Retinal pigment epithelial cell (primary cell): ENCODE results near the gene ARL8B.
"Not testable (repeated sequence)": the region's sequence is repeated elsewhere in the genome, so short reads cannot be mapped to it uniquely, and the experiment has no call there.

ENCODE experiments used
- DNase-seq: peaks from one replicate; pipeline ENCODE4 v3.0.0-alpha.2; 2010; ENCODE audit warnings: low read depth
- H3K4me3 ChIP-seq: 2 replicates; pipeline ENCODE4 v1.5.1; 2011; ENCODE audit warnings: mild to moderate bottlenecking, low read length, control low read depth, moderate library complexity
- TF ChIP-seq, protein P1 (sequence below): conservative IDR thresholded peaks from 2 replicates; pipeline ENCODE4 v1.5.1; 2011; ENCODE audit warnings: low read depth, low read length, control low read depth, inconsistent platforms

The ARL8B gene

DNA sequence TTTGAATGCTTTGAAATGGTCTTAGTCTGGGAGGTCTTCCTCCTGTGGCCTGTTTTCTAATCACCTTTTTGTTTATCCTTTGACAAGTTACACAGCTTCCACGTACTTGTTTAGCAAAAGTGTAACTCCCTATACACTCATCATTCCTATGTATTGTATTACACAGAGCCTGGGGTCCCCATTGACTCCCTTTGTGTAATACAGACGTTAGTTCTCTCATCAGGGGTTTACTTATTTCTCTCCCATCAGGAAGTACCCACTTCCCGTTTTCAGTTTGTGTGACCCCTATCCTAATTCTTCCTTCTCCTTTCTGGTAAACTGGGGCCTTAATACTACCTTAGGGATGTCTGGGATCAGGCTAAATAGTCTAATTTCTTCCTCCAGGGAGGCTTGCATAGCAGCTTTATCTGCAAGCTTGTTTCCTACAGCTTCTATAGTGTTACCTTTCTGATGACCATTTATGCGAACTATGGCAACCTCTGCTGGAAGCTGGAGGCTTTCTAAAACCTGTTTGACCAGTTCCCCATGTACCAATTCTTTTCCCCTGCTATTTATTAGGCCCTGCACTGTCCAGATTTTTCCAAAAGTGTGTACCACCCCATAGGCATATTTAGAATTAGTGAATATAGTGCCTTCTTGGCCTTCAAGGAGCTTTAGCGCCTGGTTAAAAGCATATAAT lies 22.4 kb downstream of the ARL8B start:
- no peak overlapping the region for H3K4me3 ChIP-seq
- no peak for DNase-seq
- TF ChIP-seq, protein P1, sequence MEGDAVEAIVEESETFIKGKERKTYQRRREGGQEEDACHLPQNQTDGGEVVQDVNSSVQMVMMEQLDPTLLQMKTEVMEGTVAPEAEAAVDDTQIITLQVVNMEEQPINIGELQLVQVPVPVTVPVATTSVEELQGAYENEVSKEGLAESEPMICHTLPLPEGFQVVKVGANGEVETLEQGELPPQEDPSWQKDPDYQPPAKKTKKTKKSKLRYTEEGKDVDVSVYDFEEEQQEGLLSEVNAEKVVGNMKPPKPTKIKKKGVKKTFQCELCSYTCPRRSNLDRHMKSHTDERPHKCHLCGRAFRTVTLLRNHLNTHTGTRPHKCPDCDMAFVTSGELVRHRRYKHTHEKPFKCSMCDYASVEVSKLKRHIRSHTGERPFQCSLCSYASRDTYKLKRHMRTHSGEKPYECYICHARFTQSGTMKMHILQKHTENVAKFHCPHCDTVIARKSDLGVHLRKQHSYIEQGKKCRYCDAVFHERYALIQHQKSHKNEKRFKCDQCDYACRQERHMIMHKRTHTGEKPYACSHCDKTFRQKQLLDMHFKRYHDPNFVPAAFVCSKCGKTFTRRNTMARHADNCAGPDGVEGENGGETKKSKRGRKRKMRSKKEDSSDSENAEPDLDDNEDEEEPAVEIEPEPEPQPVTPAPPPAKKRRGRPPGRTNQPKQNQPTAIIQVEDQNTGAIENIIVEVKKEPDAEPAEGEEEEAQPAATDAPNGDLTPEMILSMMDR: no peak

DNA sequence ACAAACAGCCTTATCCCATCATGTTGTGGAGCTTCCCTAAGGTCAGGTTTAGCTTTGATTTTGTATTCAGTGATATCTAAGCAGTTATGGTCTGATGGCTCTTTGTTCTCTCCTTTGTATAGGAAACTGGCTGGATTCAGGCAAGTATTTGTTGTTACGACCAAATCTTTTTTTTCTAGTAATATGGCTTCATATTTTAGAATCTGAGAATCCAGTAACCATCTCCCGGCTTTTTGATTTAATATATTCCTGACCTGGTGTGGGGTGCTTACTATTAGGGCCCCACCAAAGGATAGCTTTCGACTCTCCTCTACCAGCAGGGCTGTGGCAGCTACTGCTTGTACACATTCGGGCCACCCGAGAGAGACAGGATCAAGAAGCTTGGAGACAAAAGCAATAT lies 23.0 kb downstream of the ARL8B start:
- TF ChIP-seq, protein P1: no peak
- no peak for DNase-seq
- no peak overlapping the region for H3K4me3 ChIP-seq

DNA sequence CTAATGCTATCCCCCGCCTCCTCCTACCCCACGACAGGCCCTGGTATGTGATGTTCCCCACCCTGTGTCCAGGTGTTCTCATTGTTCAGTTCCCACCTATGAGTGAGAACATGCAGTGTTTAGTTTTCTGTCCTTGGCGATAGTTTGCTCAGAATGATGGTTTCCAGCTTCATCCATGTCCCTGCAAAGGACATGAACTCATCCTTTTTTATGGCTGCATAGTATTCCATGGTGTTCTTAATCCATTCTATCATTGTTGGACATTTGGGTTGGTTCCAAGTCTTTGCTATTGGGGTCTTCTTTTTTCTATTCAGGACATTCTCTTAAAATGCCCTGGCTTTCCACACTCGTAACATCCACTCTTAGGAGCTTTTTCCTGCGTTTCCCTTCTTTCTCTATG lies 25.1 kb downstream of the ARL8B start:
- H3K4me3 ChIP-seq, DNase-seq: not testable (repeated sequence)

DNA sequence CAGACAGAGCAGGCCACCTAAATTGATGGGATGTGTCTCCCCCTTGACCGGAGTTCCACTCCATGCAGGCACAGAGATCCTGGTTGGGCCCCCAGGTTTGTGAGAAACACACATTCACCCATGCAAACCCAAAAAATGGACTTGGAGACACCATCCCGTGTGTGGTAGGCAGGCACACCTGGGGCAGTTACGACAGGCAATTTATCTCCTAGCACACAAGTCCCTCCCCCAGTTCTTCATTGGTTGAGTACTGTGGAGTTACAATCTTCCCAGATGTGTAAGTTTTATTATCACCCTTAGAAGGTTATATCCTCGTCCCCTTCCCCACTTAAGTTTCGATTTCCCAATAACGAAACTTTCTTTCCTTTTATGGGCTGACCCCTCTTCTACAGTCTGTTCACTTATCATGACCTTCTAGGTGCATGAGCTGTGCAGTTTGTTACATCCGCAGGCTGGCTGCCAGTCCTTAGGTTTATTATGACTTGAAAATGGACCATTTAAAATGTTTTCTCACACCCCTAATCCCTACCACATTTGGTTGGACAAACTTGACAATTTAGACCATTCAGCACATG lies 27.3 kb downstream of the ARL8B start:
- DNase-seq: no peak
- TF ChIP-seq, protein P1: no peak
- no peak overlapping the region for H3K4me3 ChIP-seq

DNA sequence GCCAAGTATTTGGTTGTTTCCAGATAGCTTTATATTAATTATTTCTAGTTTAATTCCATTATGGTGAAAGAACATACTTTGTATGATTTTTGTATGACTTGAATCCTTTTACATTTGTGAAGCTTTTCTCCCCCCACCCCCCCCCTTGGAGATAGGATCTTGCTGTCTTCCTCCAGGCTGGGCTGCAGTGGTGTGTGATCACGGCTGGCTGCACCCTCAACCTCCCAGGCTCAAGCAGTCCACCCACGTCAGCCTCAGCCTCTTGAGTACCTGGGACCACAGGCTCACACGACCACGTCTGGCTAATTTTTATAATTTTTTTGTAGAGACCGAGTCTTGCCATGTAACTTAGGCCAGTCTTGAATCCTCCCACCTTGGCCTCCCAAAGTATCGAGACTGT lies 29.5 kb downstream of the ARL8B start:
- H3K4me3 ChIP-seq: no peak overlapping the region
- TF ChIP-seq, protein P1: no peak
- no peak for DNase-seq

DNA sequence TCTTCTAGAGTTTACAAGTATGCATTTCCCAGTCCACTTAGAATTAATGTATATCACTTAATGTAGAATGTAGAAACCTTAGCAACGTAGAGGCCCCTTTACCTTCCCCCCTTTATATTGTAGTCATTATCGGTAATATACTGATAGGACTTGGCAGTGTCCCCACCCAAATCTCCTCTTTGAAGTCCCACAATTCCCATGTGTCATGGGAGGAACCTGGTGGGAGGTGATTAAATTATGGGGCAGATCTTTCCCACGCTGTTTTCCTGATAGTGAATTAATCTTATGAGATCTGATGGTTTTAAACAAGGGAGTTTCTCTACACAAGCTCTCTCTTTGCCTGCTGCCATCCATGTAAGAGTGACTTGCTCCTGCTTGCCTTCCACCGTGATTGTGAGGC lies 31.0 kb downstream of the ARL8B start:
- TF ChIP-seq, protein P1: no peak
- no peak for DNase-seq
- H3K4me3 ChIP-seq: no peak overlapping the region

DNA sequence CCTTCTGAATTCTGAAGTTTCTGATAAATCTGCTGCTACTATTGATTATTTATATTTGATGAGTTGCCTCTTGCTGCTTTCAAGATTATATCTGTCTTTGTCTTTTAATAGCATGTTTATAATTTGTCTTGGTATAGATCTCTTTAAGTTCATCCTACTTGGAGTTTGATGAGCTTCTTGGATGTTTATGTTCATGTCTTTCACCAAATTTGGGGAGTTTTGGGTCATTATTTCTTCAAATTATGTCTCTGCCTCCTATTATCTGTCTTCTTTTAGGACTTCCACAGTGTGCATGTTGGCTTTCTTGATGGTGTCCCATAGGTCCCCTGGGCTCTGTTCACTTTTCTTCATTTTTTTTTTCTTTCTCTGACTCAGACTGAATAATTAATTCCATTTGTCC lies 33.1 kb downstream of the ARL8B start:
- no peak for DNase-seq
- TF ChIP-seq, protein P1: no peak
- H3K4me3 ChIP-seq: no peak overlapping the region

DNA sequence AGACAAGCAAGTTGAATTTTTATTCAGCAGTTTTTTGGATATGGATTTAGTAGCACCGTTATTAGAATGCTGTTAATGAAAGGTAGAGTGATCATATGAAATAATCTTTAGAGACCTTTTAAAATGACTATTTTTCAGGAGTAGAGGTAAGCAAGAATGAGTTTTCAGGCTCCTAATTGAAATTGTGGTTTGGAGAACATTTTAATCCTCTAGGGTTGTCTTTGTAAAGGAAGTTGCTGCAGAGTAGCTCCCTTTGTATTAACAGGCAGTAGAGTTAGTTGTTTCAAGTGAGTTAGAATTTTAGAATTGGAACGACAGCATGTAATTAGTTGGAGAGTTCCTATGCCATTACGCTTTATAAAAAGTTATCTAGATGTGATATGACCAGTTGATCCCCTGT lies 38.2 kb downstream of the ARL8B start:
- no peak for DNase-seq
- TF ChIP-seq, protein P1: no peak
- no peak overlapping the region for H3K4me3 ChIP-seq
